Activated CD4-positive, alpha-beta T cell treated with anti-CD3 and anti-CD28 coated beads, Interleukin-2, amount 50 U/mL, for 16 hours (primary cell): ENCODE results near the gene CCN2.
A peak's percentile ranks its signal among the peaks of the same experiment; 100 is the strongest.

Source experiments
- DNase-seq: peaks from one replicate; pipeline ENCODE4 v3.0.0-alpha.2; 2020

CCN2 gene

GRCh38 chr6:131963063-131963462 lies 11.9 kb upstream of the CCN2 start:
- DNase-seq = no peak

- DNase-seq = no peak
Measured at GRCh38 chr6:131960371-131961133, 9.4 kb upstream of the CCN2 start.

- no peak for DNase-seq
Measured at GRCh38 chr6:131958542-131959470, 7.6 kb upstream of the CCN2 start.

- DNase-seq = no peak
Measured at GRCh38 chr6:131958095-131958494, 6.9 kb upstream of the CCN2 start.

GRCh38 chr6:131955876-131956275 lies 4.7 kb upstream of the CCN2 start:
- DNase-seq = no peak

GRCh38 chr6:131955192-131955591 lies 4.0 kb upstream of the CCN2 start:
- DNase-seq = no peak

GRCh38 chr6:131954775-131955107 lies 3.6 kb upstream of the CCN2 start:
- DNase-seq = no peak

GRCh38 chr6:131954059-131954774 lies 3.0 kb upstream of the CCN2 start:
- no peak for DNase-seq

GRCh38 chr6:131952886-131953509 lies 1.8 kb upstream of the CCN2 start:
- DNase-seq = no peak

- DNase-seq = no peak
Measured at GRCh38 chr6:131951576-131952230, 531 bp upstream of the CCN2 start.

- peak; percentile 1 for DNase-seq
Measured at GRCh38 chr6:131949909-131950766, 1.0 kb downstream of the CCN2 start.

- no peak for DNase-seq
Measured at GRCh38 chr6:131949620-131949908, 1.6 kb downstream of the CCN2 start.

- DNase-seq = no peak
Measured at GRCh38 chr6:131948692-131949619, 2.2 kb downstream of the CCN2 start.

- DNase-seq = no peak
Measured at GRCh38 chr6:131947986-131948661, 3.0 kb downstream of the CCN2 start.

GRCh38 chr6:131946992-131947955 lies 3.9 kb downstream of the CCN2 start:
- no peak for DNase-seq

GRCh38 chr6:131946404-131946991 lies 4.7 kb downstream of the CCN2 start:
- DNase-seq = no peak

GRCh38 chr6:131945971-131946370 lies 5.2 kb downstream of the CCN2 start:
- DNase-seq = no peak
